ENCODE results near the gene APOC1.
"Not testable (repeated sequence)": the region's sequence is repeated elsewhere in the genome, so short reads cannot be mapped to it uniquely, and the experiment has no call there.

Gene APOC1

DNA sequence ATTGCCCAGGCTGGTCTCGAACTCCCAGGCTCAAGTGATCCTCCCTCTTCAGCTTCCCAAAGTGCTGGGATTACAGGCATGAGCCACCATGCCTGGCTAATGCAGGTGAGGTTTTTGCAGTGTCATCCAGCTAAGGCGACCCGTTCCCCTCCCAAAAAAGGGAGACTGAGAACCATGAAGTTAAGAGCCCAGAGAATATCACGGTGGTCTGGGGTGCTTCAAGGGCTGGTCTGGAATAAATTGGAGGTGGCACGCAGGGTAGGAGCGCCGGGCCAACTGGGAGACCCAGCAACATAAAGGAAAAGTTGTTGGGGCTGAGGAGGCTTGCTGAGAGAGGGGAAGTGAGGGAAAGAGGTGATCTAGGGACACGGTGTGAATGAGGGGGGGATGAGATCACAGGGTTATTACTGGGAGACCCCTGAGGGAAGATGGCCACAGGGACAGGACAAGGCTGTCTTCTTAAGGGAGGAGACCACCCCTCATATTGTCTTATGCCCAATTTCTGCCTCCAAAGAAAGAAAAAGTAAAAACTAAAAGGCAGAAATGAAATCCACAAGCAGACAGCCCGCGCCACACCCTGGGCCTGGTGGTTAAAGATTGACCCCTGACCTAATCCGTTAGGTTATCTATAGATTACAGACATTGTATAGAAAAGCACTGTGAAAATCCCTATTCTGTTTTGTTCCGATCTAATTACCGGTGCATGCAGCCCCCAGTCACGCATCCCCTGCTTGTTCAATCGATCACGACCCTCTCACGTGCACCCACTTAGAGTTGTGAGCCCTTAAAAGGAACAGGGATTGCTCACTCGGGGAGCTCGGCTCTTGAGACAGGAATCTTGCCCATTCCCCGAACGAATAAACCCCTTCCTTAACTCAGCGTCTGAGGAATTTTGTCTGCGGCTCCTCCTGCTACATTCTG, 636 bp upstream of the APOC1 start:
- peak; percentile 28 for DNase-seq (ENCODE audit: low spot score)

GRCh38 chr19:44924243-44924725, 9.9 kb downstream of the APOC1 start:
- DNase-seq (ENCODE audit: low spot score), result no peak

DNA sequence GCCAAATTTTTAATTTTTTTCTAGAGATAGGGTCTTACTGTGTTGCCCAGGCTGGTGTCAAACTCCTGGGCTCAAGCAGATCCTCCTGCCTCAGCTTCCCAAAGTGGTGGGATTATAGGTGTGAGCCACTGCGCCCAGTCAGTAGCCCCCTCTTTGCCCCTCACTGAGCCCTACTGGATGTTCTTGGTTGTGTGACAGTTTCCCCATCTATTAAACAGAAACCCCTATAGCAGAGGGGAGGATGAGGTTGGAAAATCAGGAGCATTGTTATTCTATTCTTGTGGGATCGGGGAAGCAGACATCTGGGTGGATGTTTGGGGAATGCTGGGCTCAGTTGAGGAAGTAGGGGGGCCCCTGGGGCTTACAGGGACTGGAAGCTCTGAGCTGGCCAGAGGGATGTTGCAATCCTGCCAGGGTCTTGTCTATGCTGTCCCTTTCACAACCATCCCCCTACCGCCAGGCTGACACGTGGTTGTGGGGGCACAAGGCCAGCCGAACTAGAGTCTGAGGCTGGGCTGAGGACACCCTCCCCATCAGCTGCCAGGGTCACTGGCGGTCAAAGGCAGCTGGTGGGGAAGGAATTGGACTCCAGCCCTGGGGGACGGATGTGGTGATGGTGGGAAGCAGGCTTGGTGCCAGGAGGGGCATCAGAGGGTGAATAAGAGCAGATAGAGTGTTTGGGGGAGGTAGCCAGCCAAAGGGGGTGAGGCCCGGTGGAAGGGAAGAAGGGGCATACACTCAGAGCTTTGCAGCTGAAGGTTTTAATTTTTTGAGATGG, 10.9 kb downstream of the APOC1 start:
- no peak for DNase-seq (ENCODE audit: low spot score)

GRCh38 chr19:44926245-44927077, 12.1 kb downstream of the APOC1 start:
- not testable (repeated sequence) for DNase-seq (ENCODE audit: low spot score)

GRCh38 chr19:44927746-44928145, 13.3 kb downstream of the APOC1 start:
- DNase-seq (ENCODE audit: low spot score), result no peak

DNA sequence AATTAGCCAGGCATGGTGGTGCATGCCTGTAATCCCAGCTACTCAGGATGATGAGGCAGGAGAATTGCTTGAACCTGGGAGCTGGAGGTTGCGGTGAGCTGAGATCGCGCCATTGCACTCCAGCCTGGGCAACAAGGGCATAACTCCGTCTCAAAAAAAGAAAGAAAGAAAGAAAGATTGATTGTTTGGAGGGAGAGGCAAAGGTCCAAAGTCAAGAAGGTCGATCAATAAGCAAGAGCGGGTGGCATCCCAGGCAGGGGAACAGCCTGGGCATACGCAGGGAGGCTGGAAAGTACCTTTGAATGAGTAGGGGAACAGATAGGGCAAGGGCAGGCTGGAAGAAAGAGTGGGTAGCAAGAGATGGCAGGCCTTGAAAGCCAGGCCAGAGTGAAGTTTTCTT, 15.7 kb downstream of the APOC1 start:
- DNase-seq (ENCODE audit: low spot score), result no peak

DNA sequence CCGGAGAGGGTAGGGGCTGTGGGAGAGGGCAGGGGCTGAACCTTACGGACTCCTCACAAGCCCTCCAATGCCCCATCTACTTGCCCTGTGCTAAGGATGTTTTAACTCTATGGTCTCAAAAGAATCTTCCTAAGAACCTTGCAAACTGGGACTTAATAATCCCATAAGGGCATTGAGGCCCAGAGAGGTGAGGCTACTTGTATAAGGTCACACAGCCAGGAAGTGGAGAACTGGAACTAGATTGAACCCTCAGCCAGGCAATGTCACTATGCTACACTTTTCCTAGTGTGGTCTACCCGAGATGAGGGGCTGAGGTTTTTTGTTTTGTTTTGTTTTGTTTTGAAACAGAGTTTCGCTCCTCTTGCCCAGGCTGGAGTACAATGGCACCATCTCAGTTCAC, 17.1 kb downstream of the APOC1 start:
- no peak for DNase-seq (ENCODE audit: low spot score)

- DNase-seq (ENCODE audit: low spot score), result no peak
These were observed 25.3 kb downstream of the APOC1 start for GRCh38 chr19:44939668-44940067.

GRCh38 chr19:44942067-44942571, 27.7 kb downstream of the APOC1 start, which contains the start of gene APOC4:
Gene APOC4, plus strand, starts transcription at chr19:44942237. Its CDS starts 41 bp downstream, at chr19:44942278.
- no peak for DNase-seq (ENCODE audit: low spot score)

DNA sequence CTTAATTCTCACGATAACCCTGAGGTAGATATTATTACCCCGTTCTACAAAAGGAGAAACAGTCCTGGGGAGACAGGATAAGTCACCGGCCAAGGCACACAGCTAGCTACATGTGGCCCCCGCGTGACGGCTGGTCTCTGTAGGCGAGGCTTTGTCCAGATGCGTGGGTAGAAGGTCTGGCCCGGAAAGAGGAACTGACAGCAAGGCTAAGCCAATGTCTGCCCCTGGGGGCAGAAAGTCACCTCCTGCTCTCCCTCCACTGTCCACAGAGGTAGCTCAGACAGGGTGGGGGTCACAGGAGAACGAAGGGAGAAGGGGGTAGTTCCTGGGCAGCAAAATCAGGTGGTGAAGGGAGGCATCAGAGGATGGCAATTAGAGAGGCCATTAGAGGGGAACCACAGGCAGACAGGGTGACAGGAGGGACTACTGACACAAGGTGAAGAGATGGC, 29.4 kb downstream of the APOC1 start:
- DNase-seq (ENCODE audit: low spot score), result no peak

GRCh38 chr19:44947041-44947581, 32.7 kb downstream of the APOC1 start:
- no peak for DNase-seq (ENCODE audit: low spot score)

- no peak for DNase-seq (ENCODE audit: low spot score)
These were observed 33.8 kb downstream of the APOC1 start for GRCh38 chr19:44948237-44948636.

DNA sequence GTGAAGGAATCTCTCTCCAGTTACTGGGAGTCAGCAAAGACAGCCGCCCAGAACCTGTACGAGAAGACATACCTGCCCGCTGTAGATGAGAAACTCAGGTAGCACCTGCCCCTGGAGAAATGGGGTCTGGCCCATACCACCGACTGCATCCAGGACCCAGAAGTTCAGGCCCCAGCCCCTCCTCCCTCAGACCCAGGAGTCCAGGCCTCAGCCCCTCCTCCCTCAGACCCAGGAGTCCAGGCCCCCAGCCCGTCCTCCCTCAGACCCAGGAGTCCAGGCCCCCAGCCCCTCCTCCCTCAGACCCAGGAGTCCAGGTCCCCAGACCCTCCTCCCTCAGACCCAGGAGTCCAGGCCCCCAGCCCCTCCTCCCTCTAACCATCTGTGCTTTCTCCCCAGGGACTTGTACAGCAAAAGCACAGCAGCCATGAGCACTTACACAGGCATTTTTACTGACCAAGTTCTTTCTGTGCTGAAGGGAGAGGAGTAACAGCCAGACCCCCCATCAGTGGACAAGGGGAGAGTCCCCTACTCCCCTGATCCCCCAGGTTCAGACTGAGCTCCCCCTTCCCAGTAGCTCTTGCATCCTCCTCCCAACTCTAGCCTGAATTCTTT, 34.5 kb downstream of the APOC1 start:
- no peak for DNase-seq (ENCODE audit: low spot score)

GRCh38 chr19:44949550-44949949, 35.1 kb downstream of the APOC1 start:
- DNase-seq (ENCODE audit: low spot score), result no peak

GRCh38 chr19:44951179-44952159, 37.1 kb downstream of the APOC1 start:
- peak; percentile 89 for DNase-seq (ENCODE audit: low spot score)

- DNase-seq (ENCODE audit: low spot score), result no peak
These were observed 39.9 kb downstream of the APOC1 start for GRCh38 chr19:44954278-44954648.

- DNase-seq (ENCODE audit: low spot score), result peak; percentile 98
These were observed 40.5 kb downstream of the APOC1 start, which contains the start of gene CLPTM1 for GRCh38 chr19:44954649-44955504. Gene CLPTM1, plus strand, starts transcription at chr19:44955380. Its CDS starts 16 bp downstream, at chr19:44955396.

Data from hematopoietic multipotent progenitor cell treated with erythropoietin and hydrocortisone succinate and interleukin-3 and kit ligand, for 17 days (in vitro differentiated cells).